ENCODE results near the gene NSF.
A peak's percentile ranks its signal among the peaks of the same experiment; 100 is the strongest.

Gene NSF

GRCh38 chr17:46726206-46726605 lies 135.7 kb downstream of the NSF start:
- no peak overlapping the region for H3K4me3 ChIP-seq (ENCODE audit: control insufficient read depth, low read depth, low read length)
- no peak for TF ChIP-seq CTCF (conservative IDR thresholded peaks at IDR 0.05; ENCODE audit: control insufficient read depth, insufficient read depth, low read depth, low read length)
- DNase-seq (ENCODE audit: low read depth): peak; percentile 61

- DNase-seq (ENCODE audit: low read depth): peak; percentile 47
- TF ChIP-seq CTCF (conservative IDR thresholded peaks at IDR 0.05; ENCODE audit: control insufficient read depth, insufficient read depth, low read depth, low read length): no peak
- H3K4me3 ChIP-seq (ENCODE audit: control insufficient read depth, low read depth, low read length): no peak overlapping the region
These were observed 137.3 kb downstream of the NSF start for GRCh38 chr17:46727572-46728348.

- H3K4me3 ChIP-seq (ENCODE audit: control insufficient read depth, low read depth, low read length): no peak overlapping the region
- TF ChIP-seq CTCF (conservative IDR thresholded peaks at IDR 0.05; ENCODE audit: control insufficient read depth, insufficient read depth, low read depth, low read length): no peak
- DNase-seq (ENCODE audit: low read depth): no peak
These were observed 139.6 kb downstream of the NSF start for GRCh38 chr17:46730026-46730425.

GRCh38 chr17:46730679-46731078 lies 140.2 kb downstream of the NSF start:
- no peak for TF ChIP-seq CTCF (conservative IDR thresholded peaks at IDR 0.05; ENCODE audit: control insufficient read depth, insufficient read depth, low read depth, low read length)
- no peak overlapping the region for H3K4me3 ChIP-seq (ENCODE audit: control insufficient read depth, low read depth, low read length)
- DNase-seq (ENCODE audit: low read depth): no peak

GRCh38 chr17:46732160-46732559 lies 141.7 kb downstream of the NSF start:
- TF ChIP-seq CTCF (conservative IDR thresholded peaks at IDR 0.05; ENCODE audit: control insufficient read depth, insufficient read depth, low read depth, low read length): no peak
- no peak overlapping the region for H3K4me3 ChIP-seq (ENCODE audit: control insufficient read depth, low read depth, low read length)
- no peak for DNase-seq (ENCODE audit: low read depth)

- no peak for TF ChIP-seq CTCF (conservative IDR thresholded peaks at IDR 0.05; ENCODE audit: control insufficient read depth, insufficient read depth, low read depth, low read length)
- no peak overlapping the region for H3K4me3 ChIP-seq (ENCODE audit: control insufficient read depth, low read depth, low read length)
- DNase-seq (ENCODE audit: low read depth): no peak
These were observed 142.4 kb downstream of the NSF start for GRCh38 chr17:46732754-46733398.
